PC-9 (cell line): ENCODE measurements around the gene PTPRC.

Experiments
- CTCF ChIP-seq: fragments of 200-600 bp; sonication (generic); conservative IDR thresholded peaks from 2 replicates; pipeline ENCODE4 v1.6.1; 2017; ENCODE audit warnings: mixed run types, antibody characterized with exemption, mild to moderate bottlenecking, moderate library complexity
- EZH2 ChIP-seq: fragments of 200-600 bp; sonication (generic); IDR thresholded peaks from 2 replicates; pipeline ENCODE4 v1.8.0; 2017; ENCODE audit warnings: antibody characterized with exemption, low read depth

GRCh38 chr1:198642983-198643382, 4.1 kb downstream of the PTPRC start:
- no peak for TF ChIP-seq CTCF
- no peak for TF ChIP-seq EZH2
